Retinal pigment epithelial cell (primary cell): ENCODE data around the gene PIMREG.

ENCODE experiments used
- DNase-seq: peaks from one replicate; pipeline ENCODE4 v3.0.0-alpha.2; 2010; ENCODE audit warnings: low read depth
- H3K4me3 ChIP-seq: 2 replicates; pipeline ENCODE4 v1.5.1; 2011; ENCODE audit warnings: mild to moderate bottlenecking, low read length, control low read depth, moderate library complexity
- TF ChIP-seq, protein P1 (sequence below): conservative IDR thresholded peaks from 2 replicates; pipeline ENCODE4 v1.5.1; 2011; ENCODE audit warnings: low read depth, low read length, control low read depth, inconsistent platforms

The PIMREG gene, protein sequence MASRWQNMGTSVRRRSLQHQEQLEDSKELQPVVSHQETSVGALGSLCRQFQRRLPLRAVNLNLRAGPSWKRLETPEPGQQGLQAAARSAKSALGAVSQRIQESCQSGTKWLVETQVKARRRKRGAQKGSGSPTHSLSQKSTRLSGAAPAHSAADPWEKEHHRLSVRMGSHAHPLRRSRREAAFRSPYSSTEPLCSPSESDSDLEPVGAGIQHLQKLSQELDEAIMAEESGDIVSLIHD

DNA sequence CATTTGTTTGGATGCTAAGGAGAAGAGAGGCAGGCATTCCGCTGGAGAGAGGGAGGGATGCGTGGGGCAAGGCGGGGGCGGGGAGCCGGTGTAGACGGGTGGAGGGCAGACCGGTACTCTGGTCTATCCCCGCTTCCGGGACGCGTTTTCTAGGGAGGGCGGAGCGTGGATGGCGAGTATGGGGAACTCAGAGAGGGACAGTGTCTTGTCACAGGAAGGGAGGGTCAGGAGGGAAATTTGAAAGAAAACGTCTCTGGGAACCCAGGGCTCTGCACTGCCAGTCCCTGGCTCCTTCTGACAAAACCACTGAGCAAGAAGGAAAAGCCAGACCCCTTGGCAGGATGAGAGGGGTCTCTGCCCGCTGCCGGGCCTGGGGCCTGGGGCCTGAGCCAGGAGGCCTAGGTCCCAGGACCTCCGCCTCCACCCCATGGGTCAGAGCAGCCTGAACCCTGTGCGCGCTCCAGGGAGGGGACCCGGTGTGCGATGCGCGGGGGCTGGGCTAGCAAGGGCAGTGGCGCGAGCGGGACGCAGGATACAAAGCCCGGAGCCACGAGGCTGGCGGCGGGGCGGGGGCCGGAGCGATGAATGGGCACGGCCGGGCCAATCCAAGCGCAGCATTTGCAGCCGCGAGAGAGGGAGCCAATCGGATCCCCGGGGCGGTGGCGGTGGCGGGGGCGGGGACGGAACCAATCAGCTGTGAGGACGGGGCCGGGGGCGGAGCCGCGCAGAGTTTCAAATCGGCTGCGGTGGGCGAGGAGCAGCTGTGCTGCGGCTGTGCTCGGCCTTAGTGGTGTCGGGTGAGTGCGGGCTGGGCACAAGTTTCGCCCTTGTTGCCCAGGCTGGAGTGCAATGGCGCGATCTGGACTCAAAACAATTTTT is at the start of gene PIMREG:
Gene PIMREG, plus strand, starts transcription at position 764 of the 879 bp plus-strand sequence. CDS start 656 bp downstream, outside the sequence.
- H3K4me3 ChIP-seq, result peak within 1 kb of the TSS; percentile 76
- TF ChIP-seq, protein P1, sequence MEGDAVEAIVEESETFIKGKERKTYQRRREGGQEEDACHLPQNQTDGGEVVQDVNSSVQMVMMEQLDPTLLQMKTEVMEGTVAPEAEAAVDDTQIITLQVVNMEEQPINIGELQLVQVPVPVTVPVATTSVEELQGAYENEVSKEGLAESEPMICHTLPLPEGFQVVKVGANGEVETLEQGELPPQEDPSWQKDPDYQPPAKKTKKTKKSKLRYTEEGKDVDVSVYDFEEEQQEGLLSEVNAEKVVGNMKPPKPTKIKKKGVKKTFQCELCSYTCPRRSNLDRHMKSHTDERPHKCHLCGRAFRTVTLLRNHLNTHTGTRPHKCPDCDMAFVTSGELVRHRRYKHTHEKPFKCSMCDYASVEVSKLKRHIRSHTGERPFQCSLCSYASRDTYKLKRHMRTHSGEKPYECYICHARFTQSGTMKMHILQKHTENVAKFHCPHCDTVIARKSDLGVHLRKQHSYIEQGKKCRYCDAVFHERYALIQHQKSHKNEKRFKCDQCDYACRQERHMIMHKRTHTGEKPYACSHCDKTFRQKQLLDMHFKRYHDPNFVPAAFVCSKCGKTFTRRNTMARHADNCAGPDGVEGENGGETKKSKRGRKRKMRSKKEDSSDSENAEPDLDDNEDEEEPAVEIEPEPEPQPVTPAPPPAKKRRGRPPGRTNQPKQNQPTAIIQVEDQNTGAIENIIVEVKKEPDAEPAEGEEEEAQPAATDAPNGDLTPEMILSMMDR, result no peak
- peak; percentile 56 for DNase-seq

DNA sequence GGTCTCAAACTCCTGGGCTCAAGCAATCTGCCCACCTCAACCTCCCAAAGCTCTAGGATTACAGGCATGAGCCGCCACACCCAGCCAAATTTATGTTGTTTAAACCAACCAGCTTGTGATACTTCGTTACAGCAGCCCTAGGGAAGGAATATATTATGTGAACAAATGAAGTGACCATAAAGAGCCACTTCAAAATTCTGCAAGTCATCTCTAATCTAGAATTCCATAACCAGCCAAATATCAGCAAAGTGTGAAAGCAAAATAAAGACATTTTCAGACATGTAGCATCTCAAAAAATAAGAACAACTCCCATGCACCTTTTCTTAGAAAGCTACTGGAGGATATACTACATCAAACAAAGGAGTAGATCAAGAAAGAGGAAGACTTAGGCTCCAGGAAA is 45.3 kb upstream of the PIMREG start:
- DNase-seq, result no peak
- TF ChIP-seq, protein P1, result no peak
- H3K4me3 ChIP-seq, result no peak overlapping the region

DNA sequence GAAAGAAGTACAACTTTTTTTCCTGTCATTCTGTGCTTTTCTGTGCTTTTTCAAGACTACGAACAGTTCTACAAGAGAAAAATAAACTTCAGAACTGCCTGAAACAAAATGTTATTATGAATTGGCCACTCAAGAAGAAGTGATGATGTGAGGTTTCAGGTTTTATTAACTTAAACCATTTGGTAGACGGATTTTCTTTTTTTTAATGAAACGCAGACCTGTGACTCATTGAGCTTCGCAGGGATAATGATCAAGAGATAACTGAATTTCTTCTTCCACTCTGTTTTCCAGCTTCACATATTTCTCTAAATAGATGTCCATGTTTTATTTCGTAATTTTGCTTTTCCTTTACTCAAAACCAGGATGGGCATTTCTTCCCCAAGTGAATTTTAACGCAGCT is 42.0 kb upstream of the PIMREG start:
- no peak for DNase-seq
- no peak overlapping the region for H3K4me3 ChIP-seq
- TF ChIP-seq, protein P1, result no peak

DNA sequence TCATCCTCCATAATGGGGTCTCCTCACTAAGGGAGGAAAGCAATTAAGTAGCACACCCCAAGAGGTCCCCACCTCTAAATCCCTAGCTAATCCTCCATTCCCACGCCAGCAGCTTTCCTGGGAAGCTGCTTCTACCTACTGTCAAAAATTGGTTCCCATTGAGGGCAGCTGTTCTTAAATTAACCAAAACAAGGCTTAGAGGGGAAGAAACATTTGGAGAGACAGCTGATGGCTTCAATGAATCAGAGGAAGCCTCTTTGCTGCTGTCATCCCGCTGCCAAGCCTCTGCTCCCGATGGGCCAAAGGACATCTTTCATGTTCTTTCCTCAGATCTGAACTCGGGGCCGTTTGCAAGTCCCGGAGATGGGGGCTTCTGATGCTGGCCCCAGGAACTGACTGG is 36.0 kb upstream of the PIMREG start:
- no peak for DNase-seq
- TF ChIP-seq, protein P1, result no peak
- no peak overlapping the region for H3K4me3 ChIP-seq

DNA sequence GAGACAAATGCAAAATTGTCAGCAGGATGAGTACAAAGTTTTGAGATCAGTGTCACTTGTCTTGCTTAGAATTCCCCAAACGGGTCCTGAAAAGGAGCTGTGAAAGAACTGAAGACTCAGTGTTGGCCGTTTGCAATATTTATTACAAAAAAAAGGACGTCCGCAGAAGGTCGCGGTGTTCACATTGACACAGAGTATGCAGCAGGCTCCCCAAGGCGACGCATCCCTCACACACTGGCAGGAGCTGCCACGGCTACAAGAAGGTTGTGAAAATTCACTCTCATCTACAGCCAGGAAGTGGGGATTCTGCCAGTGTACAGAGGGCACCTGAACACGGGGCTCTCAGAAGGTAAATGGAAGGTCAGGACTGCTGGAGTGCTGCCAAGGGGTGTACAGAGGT is 35.5 kb upstream of the PIMREG start:
- H3K4me3 ChIP-seq, result no peak overlapping the region
- TF ChIP-seq, protein P1, result no peak
- no peak for DNase-seq

DNA sequence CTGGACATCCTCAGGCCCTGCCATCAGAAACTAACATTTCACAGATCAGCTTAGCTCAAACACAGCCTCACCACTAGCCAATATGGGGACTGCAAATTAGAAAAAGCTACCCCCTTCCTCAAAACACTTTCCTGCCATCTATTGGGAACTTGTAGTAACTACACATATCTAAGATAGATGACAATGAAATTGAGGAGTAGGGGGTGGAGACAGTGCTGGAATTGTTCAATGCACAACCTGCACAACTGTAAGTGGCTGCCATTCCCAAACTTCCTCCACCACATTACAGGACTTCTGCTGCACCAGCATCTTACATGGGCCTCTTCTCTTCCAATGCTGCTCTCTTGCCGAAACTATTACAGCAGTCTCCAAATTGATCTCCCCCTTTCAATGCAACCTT is 31.2 kb upstream of the PIMREG start:
- TF ChIP-seq, protein P1, result peak; percentile 58
- DNase-seq, result peak; percentile 28
- no peak overlapping the region for H3K4me3 ChIP-seq
